ENCODE results near the gene ZNF93.
"Not testable (repeated sequence)": the region's sequence is repeated elsewhere in the genome, so short reads cannot be mapped to it uniquely, and the experiment has no call there.

ZNF93 gene

GRCh38 chr19:19900729-19901444, at the start of gene ZNF93:
Gene ZNF93 (plus strand): TSS chr19:19900946. CDS start chr19:19901089, 143 bp downstream.
- H3K4me3 ChIP-seq (ENCODE audit: control insufficient read depth, low read depth, low read length) = peak within 1 kb of the TSS; percentile 79
- DNase-seq (ENCODE audit: low read depth) = peak; percentile 96
- TF ChIP-seq, protein P1, sequence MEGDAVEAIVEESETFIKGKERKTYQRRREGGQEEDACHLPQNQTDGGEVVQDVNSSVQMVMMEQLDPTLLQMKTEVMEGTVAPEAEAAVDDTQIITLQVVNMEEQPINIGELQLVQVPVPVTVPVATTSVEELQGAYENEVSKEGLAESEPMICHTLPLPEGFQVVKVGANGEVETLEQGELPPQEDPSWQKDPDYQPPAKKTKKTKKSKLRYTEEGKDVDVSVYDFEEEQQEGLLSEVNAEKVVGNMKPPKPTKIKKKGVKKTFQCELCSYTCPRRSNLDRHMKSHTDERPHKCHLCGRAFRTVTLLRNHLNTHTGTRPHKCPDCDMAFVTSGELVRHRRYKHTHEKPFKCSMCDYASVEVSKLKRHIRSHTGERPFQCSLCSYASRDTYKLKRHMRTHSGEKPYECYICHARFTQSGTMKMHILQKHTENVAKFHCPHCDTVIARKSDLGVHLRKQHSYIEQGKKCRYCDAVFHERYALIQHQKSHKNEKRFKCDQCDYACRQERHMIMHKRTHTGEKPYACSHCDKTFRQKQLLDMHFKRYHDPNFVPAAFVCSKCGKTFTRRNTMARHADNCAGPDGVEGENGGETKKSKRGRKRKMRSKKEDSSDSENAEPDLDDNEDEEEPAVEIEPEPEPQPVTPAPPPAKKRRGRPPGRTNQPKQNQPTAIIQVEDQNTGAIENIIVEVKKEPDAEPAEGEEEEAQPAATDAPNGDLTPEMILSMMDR (conservative IDR thresholded peaks at IDR 0.05; ENCODE audit: control insufficient read depth, insufficient read depth, low read depth, low read length) = no peak

- not testable (repeated sequence) for H3K4me3 ChIP-seq (ENCODE audit: control insufficient read depth, low read depth, low read length); DNase-seq (ENCODE audit: low read depth)
Observed at GRCh38 chr19:19851740-19852139, 49.0 kb upstream of the ZNF93 start.

DNA sequence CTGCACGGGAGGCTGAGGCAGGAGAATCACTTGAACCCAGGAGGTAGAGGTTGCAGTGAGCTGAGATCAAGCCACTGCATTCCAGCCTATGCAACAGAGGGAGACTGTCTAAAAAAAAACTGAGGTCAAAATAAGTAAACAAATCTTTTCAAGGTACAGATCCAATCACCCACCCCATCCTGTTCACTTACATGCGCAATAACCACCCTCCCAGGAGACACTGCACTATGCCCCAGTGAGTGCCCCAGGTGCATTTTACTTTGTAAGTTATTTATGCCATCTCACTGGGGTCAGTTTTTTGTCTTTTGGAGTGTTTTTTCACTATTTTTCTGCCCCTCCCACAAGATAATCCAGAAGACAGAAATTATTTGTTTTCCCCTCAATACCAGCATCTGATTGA, 42.0 kb upstream of the ZNF93 start:
- TF ChIP-seq, protein P1 (conservative IDR thresholded peaks at IDR 0.05; ENCODE audit: control insufficient read depth, insufficient read depth, low read depth, low read length) = no peak
- DNase-seq (ENCODE audit: low read depth) = no peak
- no peak overlapping the region for H3K4me3 ChIP-seq (ENCODE audit: control insufficient read depth, low read depth, low read length)

DNA sequence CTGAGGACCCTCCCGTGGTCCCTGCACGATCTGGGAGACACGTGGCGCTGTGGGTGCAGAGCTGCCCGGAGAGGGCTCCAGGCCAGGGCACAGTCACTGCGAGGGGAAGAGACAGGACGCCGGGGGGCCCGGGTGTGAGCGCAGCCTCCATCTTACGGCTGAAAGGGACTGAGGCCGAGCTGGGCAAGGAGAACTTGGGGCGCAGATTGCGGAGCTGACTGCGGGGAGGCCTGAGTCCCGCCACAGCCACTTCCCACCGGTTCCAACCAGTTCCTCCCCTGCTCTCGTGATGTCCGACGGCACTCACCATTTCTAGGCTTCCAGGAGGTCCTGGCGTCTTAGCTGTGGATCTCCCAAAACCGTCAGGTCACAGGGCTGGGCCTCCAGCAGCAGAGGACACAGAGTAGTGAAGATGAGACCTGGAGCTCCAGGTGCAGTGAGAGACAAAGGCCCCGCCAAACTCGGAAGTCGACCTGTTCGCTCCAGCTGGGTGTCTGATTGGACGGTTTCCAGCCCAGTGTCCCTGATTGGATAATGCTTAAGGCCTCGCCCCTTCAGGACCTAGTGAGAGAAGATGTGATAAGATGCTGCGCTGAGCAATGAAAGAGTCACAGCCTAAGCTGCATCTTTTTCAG, 39.9 kb upstream of the ZNF93 start:
- H3K4me3 ChIP-seq (ENCODE audit: control insufficient read depth, low read depth, low read length) = no peak overlapping the region
- TF ChIP-seq, protein P1 (conservative IDR thresholded peaks at IDR 0.05; ENCODE audit: control insufficient read depth, insufficient read depth, low read depth, low read length) = no peak
- DNase-seq (ENCODE audit: low read depth) = no peak

- DNase-seq (ENCODE audit: low read depth) = peak; percentile 93
- TF ChIP-seq, protein P1 (conservative IDR thresholded peaks at IDR 0.05; ENCODE audit: control insufficient read depth, insufficient read depth, low read depth, low read length) = no peak
- peak within 1 kb of the TSS; percentile 89 for H3K4me3 ChIP-seq (ENCODE audit: control insufficient read depth, low read depth, low read length)
Observed at GRCh38 chr19:19865750-19866610, 34.8 kb upstream of the ZNF93 start, which contains the start of gene ZNF253. Gene ZNF253 (plus strand): TSS chr19:19865882. CDS start chr19:19865997, 115 bp downstream.

DNA sequence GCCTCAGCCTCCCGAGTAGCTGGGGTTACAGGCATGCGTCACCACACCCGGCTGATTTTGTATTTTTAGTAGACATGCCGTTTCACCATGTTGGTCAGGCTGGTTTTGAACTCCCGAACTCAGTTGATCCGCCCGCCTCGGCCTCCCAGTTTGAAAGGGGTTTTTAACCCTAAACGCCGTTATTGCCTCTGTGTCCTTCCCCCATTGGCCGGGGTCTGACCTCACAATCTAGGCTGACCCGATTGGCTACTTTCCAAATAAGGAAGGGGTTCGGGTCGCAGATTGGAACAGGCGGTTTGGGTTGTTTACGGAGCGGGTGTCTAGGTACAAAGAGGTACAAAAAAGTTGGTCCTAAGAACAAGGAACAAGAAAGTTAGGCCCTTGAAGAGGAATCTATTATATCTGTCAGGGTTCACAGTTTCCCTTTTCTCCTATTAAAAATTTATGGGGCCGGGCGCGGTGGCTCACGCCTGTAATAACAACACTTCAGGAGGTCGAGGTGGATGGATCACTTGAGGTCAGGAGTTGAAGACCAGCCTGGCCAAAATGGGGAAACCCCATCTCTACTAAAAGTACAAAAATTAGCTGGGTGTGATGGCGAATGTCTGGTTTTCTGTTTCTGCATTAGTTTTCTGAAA, 34.0 kb upstream of the ZNF93 start:
- H3K4me3 ChIP-seq (ENCODE audit: control insufficient read depth, low read depth, low read length) = peak overlapping the region; percentile 89
- peak; percentile 9 for DNase-seq (ENCODE audit: low read depth)
- TF ChIP-seq, protein P1 (conservative IDR thresholded peaks at IDR 0.05; ENCODE audit: control insufficient read depth, insufficient read depth, low read depth, low read length) = no peak

DNA sequence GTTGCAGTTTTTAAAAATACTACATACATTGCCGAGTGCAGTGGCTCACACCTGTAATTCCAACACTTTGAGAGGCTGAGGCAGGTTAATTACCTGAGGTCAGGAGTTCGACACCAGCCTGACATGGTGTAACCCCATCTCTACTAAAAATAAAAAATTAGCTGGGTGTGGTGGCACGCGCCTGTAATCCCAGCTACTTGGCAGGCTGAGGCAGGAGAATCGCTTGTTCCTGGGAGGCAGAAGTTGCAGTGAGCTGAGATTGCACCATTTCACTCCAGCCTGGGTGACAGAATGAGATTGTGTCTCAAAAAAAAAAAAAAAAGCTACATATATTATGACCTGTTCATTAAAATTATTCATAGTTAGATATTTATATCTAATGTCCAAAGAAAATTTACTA, 30.7 kb upstream of the ZNF93 start:
- not testable (repeated sequence) for H3K4me3 ChIP-seq (ENCODE audit: control insufficient read depth, low read depth, low read length); DNase-seq (ENCODE audit: low read depth)
